ENCODE measurements around the gene TMEM33. TPM values are rescaled to one million over a fixed set of nuclear protein-coding genes. Genes with fewer than 3 reads are reported as not detected.
A peak's percentile ranks its signal among the peaks of the same experiment; 100 is the strongest.

The TMEM33 gene
- total and polyA plus RNA-seq, 3 experiments from 2014 or later: 25.0 to 86.8 (median 86.1) TPM

GRCh38 chr4:41940834-41941233 is 5.6 kb downstream of the TMEM33 start:
- POLR2A ChIA-PET: no interaction called here
- no peak overlapping the region for H3K27ac Mint-ChIP-seq
- H3K27me3 ChIP-seq (ENCODE audit: insufficient read depth, low read length, poor library complexity, severe bottlenecking): no peaks in the 10 kb centered on the region
- H3K36me3 Mint-ChIP-seq: peaks cover 0 to 63% (median 11%) of the 10 kb centered on the region in 3 donors
- no peaks in the 10 kb centered on the region for H3K9me3 Mint-ChIP-seq
- peaks cover 23% of the 10 kb centered on the region for H3K4me1 ChIP-seq (ENCODE audit: insufficient read depth, low read length)
- H3K4me3 ChIP-seq (ENCODE audit: low read length): no peak overlapping the region
- peaks cover 13% of the 10 kb centered on the region for H3K36me3 ChIP-seq (ENCODE audit: insufficient read depth, low read length)
- CTCF ChIA-PET: no interaction called here
- no peak overlapping the region for H3K4me3 Mint-ChIP-seq
- no peak for DNase-seq
- H3K9me3 ChIP-seq (ENCODE audit: low read length): no peaks in the 10 kb centered on the region
- no peaks in the 10 kb centered on the region for H3K27me3 Mint-ChIP-seq
- H3K27ac ChIP-seq (ENCODE audit: low read depth, low read length): no peak overlapping the region
- peaks cover 44 to 78% (median 70%) of the 10 kb centered on the region in 3 donors for H3K4me1 Mint-ChIP-seq

- Mint-ChIP-seq H3K4me1 (peaks cover 23 to 58% (median 50%) of the 10 kb centered on the region in 3 donors), H3K27me3 (no peaks in the 10 kb centered on the region), H3K9me3 (no peaks in the 10 kb centered on the region), H3K4me3 (no peak overlapping the region), H3K27ac (no peak overlapping the region), H3K36me3 (peaks cover 0 to 73% (median 14%) of the 10 kb centered on the region in 3 donors)
- no peaks in the 10 kb centered on the region for H3K4me1 ChIP-seq (ENCODE audit: insufficient read depth, low read length)
- H3K27me3 ChIP-seq (ENCODE audit: insufficient read depth, low read length, poor library complexity, severe bottlenecking): no peaks in the 10 kb centered on the region
- CTCF ChIA-PET: no interaction called here
- H3K36me3 ChIP-seq (ENCODE audit: insufficient read depth, low read length): peaks cover 10% of the 10 kb centered on the region
- H3K27ac ChIP-seq (ENCODE audit: low read depth, low read length): no peak overlapping the region
- H3K4me3 ChIP-seq (ENCODE audit: low read length): no peak overlapping the region
- POLR2A ChIA-PET: no interaction called here
- H3K9me3 ChIP-seq (ENCODE audit: low read length): no peaks in the 10 kb centered on the region
- no peak for DNase-seq
Measured at GRCh38 chr4:41943506-41943905, 8.3 kb downstream of the TMEM33 start.

- no peak overlapping the region for H3K4me3 ChIP-seq (ENCODE audit: low read length)
- H3K9me3 ChIP-seq (ENCODE audit: low read length): no peaks in the 10 kb centered on the region
- H3K9me3 Mint-ChIP-seq: no peaks in the 10 kb centered on the region
- CTCF ChIA-PET: interaction anchor here (1.2 kb wide), 1 partner anchor 14 kb away, joined by 3 read pairs; no protein-coding TSS in a partner anchor
- H3K4me1 Mint-ChIP-seq: peaks cover 21 to 52% (median 44%) of the 10 kb centered on the region in 3 donors
- no peaks in the 10 kb centered on the region for H3K27me3 ChIP-seq (ENCODE audit: insufficient read depth, low read length, poor library complexity, severe bottlenecking)
- H3K4me1 ChIP-seq (ENCODE audit: insufficient read depth, low read length): no peaks in the 10 kb centered on the region
- no peak overlapping the region for H3K27ac ChIP-seq (ENCODE audit: low read depth, low read length)
- no peak overlapping the region for H3K4me3 Mint-ChIP-seq
- POLR2A ChIA-PET: no interaction called here
- H3K27ac Mint-ChIP-seq: no peak overlapping the region
- H3K27me3 Mint-ChIP-seq: no peaks in the 10 kb centered on the region
- peaks cover 0 to 71% (median 15%) of the 10 kb centered on the region in 3 donors for H3K36me3 Mint-ChIP-seq
- DNase-seq: no peak
- peaks cover 10% of the 10 kb centered on the region for H3K36me3 ChIP-seq (ENCODE audit: insufficient read depth, low read length)
Measured at GRCh38 chr4:41944089-41944488, 8.9 kb downstream of the TMEM33 start.

GRCh38 chr4:41949531-41949930 is 14.3 kb downstream of the TMEM33 start:
- POLR2A ChIA-PET: no interaction called here

GRCh38 chr4:41957634-41958033 is 22.4 kb downstream of the TMEM33 start:
- H3K27ac Mint-ChIP-seq: peak overlapping the region in 2 of 8 donors; percentile 12 to 17
- H3K36me3 ChIP-seq (ENCODE audit: insufficient read depth, low read length): peaks cover 22% of the 10 kb centered on the region
- H3K9me3 ChIP-seq (ENCODE audit: low read length): no peaks in the 10 kb centered on the region
- no peaks in the 10 kb centered on the region for H3K27me3 ChIP-seq (ENCODE audit: insufficient read depth, low read length, poor library complexity, severe bottlenecking)
- H3K27ac ChIP-seq (ENCODE audit: low read depth, low read length): no peak overlapping the region
- H3K4me3 Mint-ChIP-seq: no peak overlapping the region
- H3K4me3 ChIP-seq (ENCODE audit: low read length): no peak overlapping the region
- no peaks in the 10 kb centered on the region for H3K9me3 Mint-ChIP-seq
- H3K27me3 Mint-ChIP-seq: no peaks in the 10 kb centered on the region
- peaks cover 0 to 33% (median 5%) of the 10 kb centered on the region in 3 donors for H3K36me3 Mint-ChIP-seq
- DNase-seq: peak in 2 of 5 donors; percentile 13 to 27
- CTCF ChIA-PET: interaction anchor here (1.3 kb wide), 1 partner anchor 9 kb away, joined by 6 read pairs; no protein-coding TSS in a partner anchor
- POLR2A ChIA-PET: no interaction called here
- no peaks in the 10 kb centered on the region for H3K4me1 Mint-ChIP-seq
- no peaks in the 10 kb centered on the region for H3K4me1 ChIP-seq (ENCODE audit: insufficient read depth, low read length)

More at GRCh38 chr4:41949531-41949930, 14.3 kb downstream of the TMEM33 start:
- H3K27me3 ChIP-seq (ENCODE audit: insufficient read depth, low read length, poor library complexity, severe bottlenecking): no peaks in the 10 kb centered on the region
- H3K4me3 ChIP-seq (ENCODE audit: low read length): no peak overlapping the region
- Mint-ChIP-seq H3K4me3 (no peak overlapping the region), H3K9me3 (no peaks in the 10 kb centered on the region), H3K36me3 (peaks cover 3 to 82% (median 31%) of the 10 kb centered on the region in 3 donors), H3K27me3 (no peaks in the 10 kb centered on the region), H3K27ac (peak overlapping the region in 1 of 8 donors; percentile 13), H3K4me1 (peaks cover 8 to 24% (median 9%) of the 10 kb centered on the region in 3 donors)
- no peak overlapping the region for H3K27ac ChIP-seq (ENCODE audit: low read depth, low read length)
- peaks cover 44% of the 10 kb centered on the region for H3K36me3 ChIP-seq (ENCODE audit: insufficient read depth, low read length)
- no peak for DNase-seq
- CTCF ChIA-PET: no interaction called here
- no peaks in the 10 kb centered on the region for H3K9me3 ChIP-seq (ENCODE audit: low read length)
- no peaks in the 10 kb centered on the region for H3K4me1 ChIP-seq (ENCODE audit: insufficient read depth, low read length)

- peak in 1 of 5 donors; percentile 3 for DNase-seq
- Histone ChIP-seq H3K27me3 (ENCODE audit: insufficient read depth, low read length, poor library complexity, severe bottlenecking) (no peaks in the 10 kb centered on the region), H3K9me3 (ENCODE audit: low read length) (no peaks in the 10 kb centered on the region), H3K27ac (ENCODE audit: low read depth, low read length) (no peak overlapping the region), H3K4me3 (ENCODE audit: low read length) (no peak overlapping the region), H3K4me1 (ENCODE audit: insufficient read depth, low read length) (no peaks in the 10 kb centered on the region), H3K36me3 (ENCODE audit: insufficient read depth, low read length) (no peaks in the 10 kb centered on the region)
- Mint-ChIP-seq H3K9me3 (peaks cover 0 to 1% (median 1%) of the 10 kb centered on the region in 5 donors), H3K27ac (no peak overlapping the region), H3K4me3 (no peak overlapping the region), H3K27me3 (no peaks in the 10 kb centered on the region), H3K4me1 (no peaks in the 10 kb centered on the region), H3K36me3 (peaks cover 0 to 2% (median under 1%) of the 10 kb centered on the region in 3 donors)
- POLR2A ChIA-PET: interaction anchor here (0.6 kb wide), 2 partner anchors 27 to 28 kb away, joined by 3 to 6 read pairs; partner anchors contain the start of gene SLC30A9
- CTCF ChIA-PET: no interaction called here
Measured at GRCh38 chr4:41963105-41963504, 27.9 kb downstream of the TMEM33 start.

GRCh38 chr4:41964401-41964800 is 29.2 kb downstream of the TMEM33 start:
- H3K27me3 ChIP-seq (ENCODE audit: insufficient read depth, low read length, poor library complexity, severe bottlenecking): no peaks in the 10 kb centered on the region
- POLR2A ChIA-PET: no interaction called here
- no peaks in the 10 kb centered on the region for H3K9me3 ChIP-seq (ENCODE audit: low read length)
- no peaks in the 10 kb centered on the region for H3K36me3 ChIP-seq (ENCODE audit: insufficient read depth, low read length)
- no peaks in the 10 kb centered on the region for H3K4me1 Mint-ChIP-seq
- no peak overlapping the region for H3K4me3 ChIP-seq (ENCODE audit: low read length)
- peaks cover 0 to 11% (median 2%) of the 10 kb centered on the region in 3 donors for H3K36me3 Mint-ChIP-seq
- H3K27ac Mint-ChIP-seq: no peak overlapping the region
- CTCF ChIA-PET: no interaction called here
- H3K27ac ChIP-seq (ENCODE audit: low read depth, low read length): no peak overlapping the region
- no peaks in the 10 kb centered on the region for H3K4me1 ChIP-seq (ENCODE audit: insufficient read depth, low read length)
- no peaks in the 10 kb centered on the region for H3K27me3 Mint-ChIP-seq
- H3K4me3 Mint-ChIP-seq: no peak overlapping the region
- DNase-seq: no peak
- H3K9me3 Mint-ChIP-seq: peaks cover 0 to 7% (median 5%) of the 10 kb centered on the region in 5 donors

- Mint-ChIP-seq H3K36me3 (peaks cover 0 to 11% (median 0%) of the 10 kb centered on the region in 3 donors), H3K4me3 (no peak overlapping the region), H3K27me3 (peaks cover 3 to 10% of the 10 kb centered on the region in 2 donors), H3K9me3 (peaks cover 0 to 14% (median 6%) of the 10 kb centered on the region in 5 donors), H3K4me1 (no peaks in the 10 kb centered on the region), H3K27ac (no peak overlapping the region)
- Histone ChIP-seq H3K27me3 (ENCODE audit: insufficient read depth, low read length, poor library complexity, severe bottlenecking) (no peaks in the 10 kb centered on the region), H3K9me3 (ENCODE audit: low read length) (no peaks in the 10 kb centered on the region), H3K4me3 (ENCODE audit: low read length) (no peak overlapping the region), H3K27ac (ENCODE audit: low read depth, low read length) (no peak overlapping the region), H3K4me1 (ENCODE audit: insufficient read depth, low read length) (no peaks in the 10 kb centered on the region), H3K36me3 (ENCODE audit: insufficient read depth, low read length) (no peaks in the 10 kb centered on the region)
- ChIA-PET CTCF (interaction anchor here (0.9 kb wide), 1 partner anchor 80 kb away, joined by 3 read pairs; no protein-coding TSS in a partner anchor), POLR2A (no interaction called here)
- no peak for DNase-seq
Measured at GRCh38 chr4:41967392-41967791, 32.2 kb downstream of the TMEM33 start.
